ENCODE data around the gene DIPK1C.

The DIPK1C gene

DNA sequence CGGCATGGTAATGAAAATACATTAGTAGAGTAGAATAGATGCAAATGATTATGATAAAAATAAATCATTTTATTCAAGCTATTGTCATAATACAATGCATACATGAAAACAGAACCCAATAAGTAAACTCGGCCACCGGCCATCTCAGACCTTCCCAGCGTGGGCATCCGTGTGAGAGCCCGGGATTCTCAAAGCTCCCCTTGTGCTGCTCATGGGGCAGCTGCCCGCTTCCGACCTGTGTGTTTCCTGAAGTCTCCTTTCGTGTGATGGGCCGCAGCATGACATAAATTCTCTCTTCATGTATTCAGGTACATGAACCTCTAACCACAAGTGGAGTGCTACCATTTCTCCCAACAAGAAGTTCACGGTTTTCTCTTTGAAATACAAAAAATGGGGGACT is 25.6 kb upstream of the DIPK1C start:
- no peak for DNase-seq (ENCODE audit: low spot score)

DNA sequence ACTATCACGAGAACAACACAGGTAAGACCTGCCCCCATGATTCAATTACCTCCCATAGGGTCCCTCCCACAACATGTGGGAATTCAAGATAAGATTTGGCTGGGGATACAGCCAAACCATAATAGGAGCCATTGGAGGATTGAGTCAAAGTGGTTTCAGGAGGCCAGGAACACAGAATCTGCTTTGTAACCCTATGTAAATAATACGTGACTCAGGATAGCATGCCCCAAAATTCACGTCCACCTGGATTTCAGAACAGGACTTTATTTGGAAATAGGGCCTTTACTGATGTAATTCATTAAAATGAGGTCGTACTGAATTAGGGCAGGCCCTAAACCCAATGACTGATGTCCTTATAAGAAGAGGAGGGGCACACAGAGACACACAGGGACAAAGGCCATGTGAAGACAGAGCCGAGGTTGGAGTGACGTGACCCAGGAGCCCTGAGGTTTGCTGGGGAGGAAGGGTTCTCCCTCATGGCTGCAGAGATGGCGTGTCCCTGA is 23.1 kb upstream of the DIPK1C start:
- no peak for DNase-seq (ENCODE audit: low spot score)

- no peak for DNase-seq (ENCODE audit: low spot score)
These were observed 22.5 kb upstream of the DIPK1C start for GRCh38 chr18:74479486-74480148.

DNA sequence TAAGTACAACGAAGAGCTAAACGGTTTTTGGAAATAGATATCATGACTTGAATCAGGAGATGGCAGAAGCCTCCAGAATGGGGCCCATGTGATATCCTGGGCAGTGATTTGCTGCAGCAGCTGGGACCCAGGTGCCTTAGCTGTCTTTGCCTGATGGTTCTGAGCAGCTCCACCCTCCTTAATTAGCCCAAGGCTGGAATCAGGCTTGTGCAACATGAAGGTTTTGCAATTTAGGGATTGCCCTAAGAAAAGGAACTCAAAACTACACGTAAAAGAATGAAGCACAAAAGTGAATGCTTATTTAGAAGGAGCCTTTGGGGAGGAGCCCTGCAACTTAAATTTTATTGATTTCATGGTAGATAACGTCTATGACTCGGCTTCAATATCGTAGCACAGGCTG is 21.8 kb upstream of the DIPK1C start:
- no peak for DNase-seq (ENCODE audit: low spot score)

GRCh38 chr18:74478316-74478715 is 21.2 kb upstream of the DIPK1C start:
- DNase-seq (ENCODE audit: low spot score), result no peak

GRCh38 chr18:74477771-74478170 is 20.7 kb upstream of the DIPK1C start:
- DNase-seq (ENCODE audit: low spot score), result no peak

- DNase-seq (ENCODE audit: low spot score), result peak; percentile 71
These were observed 19.0 kb upstream of the DIPK1C start for GRCh38 chr18:74476140-74476539.

DNA sequence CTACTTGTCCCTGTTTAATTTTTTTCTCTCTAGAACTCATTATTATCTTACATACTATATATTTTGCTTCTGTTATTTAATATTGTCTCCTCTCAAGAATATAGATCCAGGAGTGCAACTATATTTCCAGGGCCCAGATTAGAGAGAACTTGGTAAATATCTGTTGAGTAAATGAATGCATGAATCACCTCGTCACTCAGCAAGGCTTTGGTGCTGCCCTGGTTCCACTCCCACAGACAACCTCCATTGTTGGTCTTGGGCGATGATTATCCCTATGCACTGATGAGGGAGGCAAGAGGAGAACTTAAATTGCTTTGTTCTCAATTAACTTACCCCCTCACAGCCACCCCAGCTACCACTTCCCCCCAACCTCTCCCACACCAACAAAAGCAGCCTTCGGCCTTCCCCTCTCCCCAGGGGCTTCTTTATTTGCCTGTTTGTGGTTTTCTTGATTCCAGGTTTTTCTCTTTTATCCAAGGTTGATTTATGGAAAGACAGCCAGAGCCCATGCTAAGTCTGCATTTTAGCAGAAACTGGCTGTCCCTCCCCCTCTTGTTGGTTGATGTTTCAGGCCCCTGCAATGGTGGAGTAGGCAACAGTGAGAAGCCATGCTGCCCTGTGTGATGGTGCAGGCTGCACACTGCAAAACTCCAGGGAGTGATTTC is 17.0 kb upstream of the DIPK1C start:
- DNase-seq (ENCODE audit: low spot score), result no peak

DNA sequence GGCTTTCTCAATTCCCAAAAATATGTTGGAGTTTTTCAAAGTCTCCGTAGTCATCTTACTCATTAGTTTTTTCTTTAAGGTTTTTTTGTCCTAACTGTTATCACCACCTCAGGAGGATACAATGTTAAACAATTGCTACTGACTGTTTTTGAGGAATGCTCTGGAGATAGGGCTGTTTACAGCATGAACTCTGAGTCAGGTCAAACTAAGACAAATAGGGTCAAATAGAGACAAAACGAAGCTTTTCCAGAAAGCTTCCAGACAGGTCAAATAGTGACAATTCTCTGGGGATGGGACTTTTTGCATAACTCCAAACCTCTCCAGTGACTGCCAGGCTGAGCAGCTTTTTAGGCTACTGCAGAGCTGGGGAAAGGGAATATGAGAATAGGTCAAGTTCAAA is 15.2 kb upstream of the DIPK1C start:
- DNase-seq (ENCODE audit: low spot score), result no peak

DNA sequence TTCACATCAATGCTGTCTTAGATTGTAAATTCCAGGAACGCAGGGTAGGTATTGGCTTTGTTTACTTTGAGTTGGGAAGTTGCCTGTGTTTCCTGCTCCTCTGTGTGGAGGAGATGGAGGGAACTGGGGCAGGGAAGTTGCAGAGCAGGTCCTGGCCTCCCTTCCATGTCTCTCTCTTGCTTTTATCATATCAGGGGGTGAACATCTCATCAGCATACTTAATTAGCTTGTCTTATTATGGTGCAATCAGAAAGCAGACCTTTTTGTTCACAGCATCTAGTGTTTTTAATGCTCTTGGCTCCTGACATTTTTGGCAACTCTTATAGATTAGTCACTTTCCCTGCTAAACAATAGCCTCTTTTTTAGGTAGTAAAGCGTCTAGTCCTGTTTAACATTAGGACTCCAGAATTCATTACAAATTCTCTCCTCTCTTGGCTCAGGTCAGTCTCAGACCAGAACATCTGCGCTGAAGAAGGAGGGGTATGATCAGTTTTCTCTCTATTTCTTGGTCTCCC is 11.5 kb upstream of the DIPK1C start:
- peak; percentile 61 for DNase-seq (ENCODE audit: low spot score)

DNA sequence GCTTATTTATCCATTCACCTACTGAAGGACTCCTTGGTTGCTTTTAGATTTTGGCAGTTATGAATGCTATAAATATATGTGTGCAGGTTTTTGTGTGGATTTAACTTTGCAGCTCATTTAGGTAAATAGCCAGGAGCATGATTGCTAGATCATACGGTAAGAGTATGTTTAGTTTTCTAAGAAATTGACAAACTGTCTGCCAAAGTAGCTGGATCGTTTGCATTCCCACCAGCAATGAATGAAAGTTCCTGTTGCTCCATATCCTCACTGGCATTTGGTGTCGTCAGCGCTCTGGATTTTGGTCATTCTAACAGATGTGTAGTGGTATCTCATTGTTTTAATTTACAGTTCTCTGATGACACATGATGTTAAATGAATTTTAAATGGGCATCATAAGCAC is 8.7 kb upstream of the DIPK1C start:
- DNase-seq (ENCODE audit: low spot score), result no peak

GRCh38 chr18:74463983-74464382 is 6.9 kb upstream of the DIPK1C start:
- no peak for DNase-seq (ENCODE audit: low spot score)

DNA sequence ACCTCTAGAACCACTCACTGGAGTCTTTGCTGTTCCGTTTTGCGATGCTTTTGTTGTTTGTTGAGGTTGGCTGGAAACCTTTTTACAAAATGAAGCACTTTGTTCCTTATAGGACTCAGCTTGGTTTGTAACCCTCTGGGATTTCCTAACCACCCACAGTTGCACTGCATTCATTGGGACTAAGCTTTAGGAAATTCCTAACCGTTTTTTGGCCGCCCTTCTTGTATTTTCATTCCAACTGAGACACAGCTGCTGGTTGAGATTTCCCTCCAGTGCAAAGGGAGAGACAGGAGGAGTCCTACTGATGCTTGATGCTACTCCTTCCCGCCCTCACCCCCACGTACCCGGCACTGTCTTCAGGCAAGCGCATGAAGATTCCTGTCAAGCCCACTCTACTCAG is 6.1 kb upstream of the DIPK1C start:
- DNase-seq (ENCODE audit: low spot score), result no peak

- no peak for DNase-seq (ENCODE audit: low spot score)
These were observed 3.7 kb upstream of the DIPK1C start for GRCh38 chr18:74460825-74461224.

GRCh38 chr18:74459889-74460288 is 2.8 kb upstream of the DIPK1C start:
- DNase-seq (ENCODE audit: low spot score), result peak; percentile 76

GRCh38 chr18:74457725-74458421 is 765 bp upstream of the DIPK1C start:
- peak; percentile 94 for DNase-seq (ENCODE audit: low spot score)

- peak; percentile 45 for DNase-seq (ENCODE audit: low spot score)
These were observed 612 bp downstream of the DIPK1C start for GRCh38 chr18:74456349-74457042.

DNA sequence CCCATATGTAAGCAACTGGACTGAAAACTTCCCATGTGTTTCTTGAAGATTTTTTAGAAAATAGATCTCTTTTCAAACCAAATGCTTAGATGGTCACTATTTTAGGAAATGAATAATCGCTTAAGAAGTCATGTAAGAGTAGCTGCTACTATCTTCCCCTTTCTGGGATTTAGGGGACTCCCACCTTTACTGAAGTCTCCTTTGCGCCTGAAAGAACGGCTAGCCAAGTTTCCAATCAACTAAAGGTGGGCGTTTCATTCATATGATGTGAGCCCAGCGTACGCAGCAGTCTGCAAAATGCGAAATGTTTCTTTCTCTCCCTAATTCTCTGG is 1.1 kb downstream of the DIPK1C start:
- no peak for DNase-seq (ENCODE audit: low spot score)

GRCh38 chr18:74455386-74455785 is 1.7 kb downstream of the DIPK1C start:
- no peak for DNase-seq (ENCODE audit: low spot score)

- DNase-seq (ENCODE audit: low spot score), result peak; percentile 96
These were observed 2.8 kb downstream of the DIPK1C start for GRCh38 chr18:74454279-74454751.

DNA sequence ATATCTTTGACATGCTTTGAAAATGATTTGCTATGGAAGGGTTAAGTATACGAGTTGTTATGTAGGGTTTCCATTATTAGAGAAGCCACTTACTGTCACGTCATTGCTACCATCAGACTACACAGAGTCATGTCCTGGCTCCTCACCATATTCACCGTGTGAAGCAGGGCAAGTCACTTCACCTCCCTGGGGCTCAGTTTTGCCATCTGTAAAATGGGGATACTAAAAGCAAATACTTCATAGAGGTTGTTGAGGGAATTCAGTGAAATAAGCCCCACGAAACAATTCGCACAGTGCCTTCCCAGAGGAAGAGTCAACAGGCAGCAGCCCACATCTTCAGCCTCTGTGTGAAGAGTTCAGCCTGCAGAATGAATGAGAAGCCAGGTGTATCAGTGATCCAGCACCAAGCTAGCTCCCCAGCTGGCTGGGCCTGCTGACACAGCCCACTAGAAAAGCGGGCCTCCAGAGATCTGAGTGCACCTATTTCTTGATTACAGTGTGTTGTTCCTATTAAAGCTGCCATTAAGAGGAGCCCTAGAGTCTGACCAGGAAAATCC is 3.4 kb downstream of the DIPK1C start:
- DNase-seq (ENCODE audit: low spot score), result no peak

- DNase-seq (ENCODE audit: low spot score), result no peak
These were observed 4.0 kb downstream of the DIPK1C start for GRCh38 chr18:74453016-74453566.

Data from globus pallidus (tissue), 1 donor.